IPS-15b (cell line): ENCODE measurements around the gene COL5A1.

ENCODE experiments used
- H3K27me3 ChIP-seq: one replicate; pipeline ENCODE4 v1.6.1; 2013; ENCODE audit warnings: low read length; ENCODE audit not compliant: control insufficient read depth, insufficient read depth
- H3K36me3 ChIP-seq: one replicate; pipeline ENCODE4 v1.6.1; 2013; ENCODE audit warnings: low read length; ENCODE audit not compliant: control insufficient read depth, insufficient read depth
- H3K4me1 ChIP-seq: one replicate; pipeline ENCODE4 v1.6.1; 2013; ENCODE audit warnings: mild to moderate bottlenecking, low read length; ENCODE audit not compliant: control insufficient read depth, insufficient read depth
- H3K4me3 ChIP-seq: one replicate; pipeline ENCODE4 v1.5.1; 2013; ENCODE audit warnings: low read depth, low read length
- H3K9ac ChIP-seq: one replicate; pipeline ENCODE4 v1.6.1; 2013; ENCODE audit warnings: low read depth, mild to moderate bottlenecking, low read length
- H3K9me3 ChIP-seq: one replicate; pipeline ENCODE4 v1.6.1; 2013; ENCODE audit warnings: mild to moderate bottlenecking, low read length; ENCODE audit not compliant: control insufficient read depth, insufficient read depth

The COL5A1 gene

GRCh38 chr9:134614256-134614655, 27.3 kb upstream of the COL5A1 start:
- no peaks in the 10 kb centered on the region for H3K36me3 ChIP-seq
- H3K4me3 ChIP-seq = no peak overlapping the region
- H3K9ac ChIP-seq = no peak overlapping the region
- no peaks in the 10 kb centered on the region for H3K9me3 ChIP-seq
- no peaks in the 10 kb centered on the region for H3K27me3 ChIP-seq
- no peaks in the 10 kb centered on the region for H3K4me1 ChIP-seq

- H3K9ac ChIP-seq = no peak overlapping the region
- H3K4me3 ChIP-seq = no peak overlapping the region
- H3K36me3 ChIP-seq = no peaks in the 10 kb centered on the region
- no peaks in the 10 kb centered on the region for H3K9me3 ChIP-seq
- H3K27me3 ChIP-seq = no peaks in the 10 kb centered on the region
- no peaks in the 10 kb centered on the region for H3K4me1 ChIP-seq
Observed at GRCh38 chr9:134616341-134616740, 25.3 kb upstream of the COL5A1 start.

GRCh38 chr9:134617246-134617645, 24.4 kb upstream of the COL5A1 start:
- no peaks in the 10 kb centered on the region for H3K36me3 ChIP-seq
- no peaks in the 10 kb centered on the region for H3K27me3 ChIP-seq
- H3K9me3 ChIP-seq = no peaks in the 10 kb centered on the region
- H3K9ac ChIP-seq = no peak overlapping the region
- no peak overlapping the region for H3K4me3 ChIP-seq
- no peaks in the 10 kb centered on the region for H3K4me1 ChIP-seq

- H3K27me3 ChIP-seq = no peaks in the 10 kb centered on the region
- no peak overlapping the region for H3K4me3 ChIP-seq
- H3K36me3 ChIP-seq = no peaks in the 10 kb centered on the region
- H3K9me3 ChIP-seq = no peaks in the 10 kb centered on the region
- H3K9ac ChIP-seq = no peak overlapping the region
- H3K4me1 ChIP-seq = no peaks in the 10 kb centered on the region
Observed at GRCh38 chr9:134617836-134618162, 23.8 kb upstream of the COL5A1 start.

- Histone ChIP-seq H3K4me1 (no peaks in the 10 kb centered on the region), H3K36me3 (no peaks in the 10 kb centered on the region), H3K4me3 (no peak overlapping the region), H3K9ac (no peak overlapping the region), H3K27me3 (no peaks in the 10 kb centered on the region), H3K9me3 (no peaks in the 10 kb centered on the region)
Observed at GRCh38 chr9:134618163-134618832, 23.3 kb upstream of the COL5A1 start.

GRCh38 chr9:134618833-134619447, 22.7 kb upstream of the COL5A1 start:
- Histone ChIP-seq H3K9ac (no peak overlapping the region), H3K27me3 (no peaks in the 10 kb centered on the region), H3K36me3 (no peaks in the 10 kb centered on the region), H3K9me3 (no peaks in the 10 kb centered on the region), H3K4me1 (no peaks in the 10 kb centered on the region), H3K4me3 (no peak overlapping the region)

- no peak overlapping the region for H3K4me3 ChIP-seq
- H3K27me3 ChIP-seq = no peaks in the 10 kb centered on the region
- no peaks in the 10 kb centered on the region for H3K36me3 ChIP-seq
- no peaks in the 10 kb centered on the region for H3K9me3 ChIP-seq
- H3K4me1 ChIP-seq = no peaks in the 10 kb centered on the region
- no peak overlapping the region for H3K9ac ChIP-seq
Observed at GRCh38 chr9:134619448-134619982, 22.1 kb upstream of the COL5A1 start.

GRCh38 chr9:134619983-134620661, 21.5 kb upstream of the COL5A1 start:
- no peaks in the 10 kb centered on the region for H3K4me1 ChIP-seq
- no peak overlapping the region for H3K9ac ChIP-seq
- no peaks in the 10 kb centered on the region for H3K27me3 ChIP-seq
- no peaks in the 10 kb centered on the region for H3K9me3 ChIP-seq
- no peaks in the 10 kb centered on the region for H3K36me3 ChIP-seq
- H3K4me3 ChIP-seq = no peak overlapping the region

GRCh38 chr9:134620751-134621557, 20.6 kb upstream of the COL5A1 start:
- Histone ChIP-seq H3K9ac (no peak overlapping the region), H3K4me1 (no peaks in the 10 kb centered on the region), H3K4me3 (no peak overlapping the region), H3K9me3 (no peaks in the 10 kb centered on the region), H3K27me3 (no peaks in the 10 kb centered on the region), H3K36me3 (no peaks in the 10 kb centered on the region)

GRCh38 chr9:134621558-134622110, 20.0 kb upstream of the COL5A1 start:
- Histone ChIP-seq H3K4me3 (no peak overlapping the region), H3K36me3 (no peaks in the 10 kb centered on the region), H3K4me1 (no peaks in the 10 kb centered on the region), H3K27me3 (no peaks in the 10 kb centered on the region), H3K9me3 (no peaks in the 10 kb centered on the region), H3K9ac (no peak overlapping the region)

- H3K4me3 ChIP-seq = no peak overlapping the region
- no peaks in the 10 kb centered on the region for H3K9me3 ChIP-seq
- H3K27me3 ChIP-seq = no peaks in the 10 kb centered on the region
- H3K36me3 ChIP-seq = no peaks in the 10 kb centered on the region
- H3K4me1 ChIP-seq = no peaks in the 10 kb centered on the region
- H3K9ac ChIP-seq = no peak overlapping the region
Observed at GRCh38 chr9:134622896-134623257, 18.7 kb upstream of the COL5A1 start.
